RPMI8226 (cell line): Measurements from ENCODE around the gene OR13C9.
"Not testable (repeated sequence)": the region's sequence is repeated elsewhere in the genome, so short reads cannot be mapped to it uniquely, and the experiment has no call there.

ENCODE experiments used
- DNase-seq: peaks from one replicate; pipeline ENCODE4 v3.0.0-alpha.2; 2015

OR13C9 gene, protein sequence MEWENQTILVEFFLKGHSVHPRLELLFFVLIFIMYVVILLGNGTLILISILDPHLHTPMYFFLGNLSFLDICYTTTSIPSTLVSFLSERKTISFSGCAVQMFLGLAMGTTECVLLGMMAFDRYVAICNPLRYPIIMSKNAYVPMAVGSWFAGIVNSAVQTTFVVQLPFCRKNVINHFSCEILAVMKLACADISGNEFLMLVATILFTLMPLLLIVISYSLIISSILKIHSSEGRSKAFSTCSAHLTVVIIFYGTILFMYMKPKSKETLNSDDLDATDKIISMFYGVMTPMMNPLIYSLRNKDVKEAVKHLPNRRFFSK

DNA sequence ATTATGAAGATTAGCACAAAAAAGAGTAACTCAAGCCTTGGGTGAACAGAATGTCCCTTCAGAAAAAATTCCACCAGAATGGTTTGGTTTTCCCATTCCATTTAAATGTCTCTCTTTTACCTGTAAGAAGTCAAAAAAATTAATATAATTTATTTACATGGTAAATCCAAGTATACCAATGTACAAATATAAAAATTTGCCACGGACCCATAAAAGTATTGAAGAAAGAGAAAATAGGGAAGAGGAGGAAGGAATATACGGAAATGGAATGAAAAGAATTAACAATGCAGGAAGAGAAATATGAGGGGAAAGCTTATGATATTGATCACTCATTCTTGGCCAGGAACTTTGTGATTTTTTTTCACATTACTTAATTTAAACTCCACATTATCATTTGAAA, at the start of gene OR13C9:
Gene OR13C9 (minus strand): TSS at position 101 of the 400 bp plus-strand sequence. CDS start 0 bp downstream, at position 101.
- no peak for DNase-seq

DNA sequence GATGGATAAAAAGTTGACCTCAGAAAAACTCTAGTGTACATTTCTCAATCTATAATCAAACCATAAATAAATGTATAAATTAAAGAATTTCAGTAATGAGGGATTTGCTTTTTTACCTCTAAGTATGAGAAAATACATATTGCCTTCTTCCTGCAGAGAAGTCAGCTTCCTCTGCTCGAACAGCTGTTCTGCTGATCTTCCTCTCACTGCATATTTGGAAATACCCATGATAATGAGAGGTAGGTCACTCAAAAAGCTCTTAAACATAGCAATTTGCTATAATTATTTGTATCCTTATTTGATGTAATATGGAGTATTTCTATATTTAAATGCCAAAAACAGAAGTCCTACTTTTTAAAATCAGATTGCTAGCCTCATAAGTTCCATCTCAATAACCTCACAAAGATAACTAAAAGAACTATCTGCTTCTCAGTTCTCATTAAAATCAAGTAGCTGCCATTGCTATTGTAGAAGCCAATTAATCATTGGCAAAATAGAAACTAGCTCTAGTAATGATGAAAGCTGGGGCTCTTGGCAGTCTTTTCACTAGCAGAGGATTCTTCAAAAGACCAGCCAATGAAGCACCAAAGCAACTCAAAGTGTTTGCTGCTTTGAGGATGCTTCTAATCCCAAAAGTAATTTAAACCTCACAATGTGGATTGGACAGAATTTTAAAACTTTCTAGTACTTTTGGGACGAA, 40.6 kb upstream of the OR13C9 start:
- DNase-seq, result no peak

DNA sequence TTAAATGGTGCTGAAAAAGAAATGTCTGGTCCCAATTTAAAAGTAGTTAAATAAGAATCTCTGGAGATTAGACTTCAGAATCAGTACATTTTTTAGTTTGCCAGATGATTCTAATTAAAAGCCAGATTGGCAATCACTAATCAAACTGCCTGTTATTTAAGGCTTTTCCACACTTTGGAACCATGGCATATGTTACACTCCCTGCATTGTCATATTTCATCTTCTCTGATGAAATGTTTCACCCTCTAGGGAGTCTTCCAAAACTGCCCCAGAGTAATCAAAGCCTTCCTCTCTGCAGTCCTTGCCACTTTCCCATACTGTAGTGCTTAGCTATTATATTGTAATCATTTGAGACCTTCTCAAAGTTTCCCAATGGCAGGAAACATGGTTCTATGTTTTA, 17.5 kb upstream of the OR13C9 start:
- no peak for DNase-seq

DNA sequence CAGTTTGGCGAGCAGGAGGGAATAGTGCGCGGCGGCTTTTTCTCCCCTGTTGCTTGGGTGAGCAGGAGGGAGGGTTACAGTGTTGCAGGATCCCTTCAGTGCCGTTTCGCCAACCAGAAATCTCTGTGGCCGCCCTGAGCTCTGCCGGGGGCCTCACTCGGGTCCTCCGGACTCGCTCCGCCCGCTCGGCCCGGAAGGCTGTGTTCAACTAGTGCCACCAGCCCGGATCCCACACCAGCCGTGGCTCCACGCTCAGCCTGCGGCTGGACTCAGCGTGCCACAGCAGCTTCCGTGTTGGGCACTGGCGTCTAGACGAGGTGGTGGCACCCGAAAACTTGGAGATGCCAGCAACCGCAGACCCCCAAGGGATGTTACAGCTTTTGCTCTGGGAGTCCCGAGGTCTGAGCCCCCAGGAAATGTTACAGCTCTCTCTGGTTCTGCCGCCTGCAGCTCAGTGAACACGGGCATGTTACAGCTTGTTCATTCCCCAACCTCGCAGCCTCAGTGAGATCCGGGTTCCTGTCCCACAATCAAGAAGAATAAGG, 16.0 kb upstream of the OR13C9 start:
- DNase-seq, result no peak

DNA sequence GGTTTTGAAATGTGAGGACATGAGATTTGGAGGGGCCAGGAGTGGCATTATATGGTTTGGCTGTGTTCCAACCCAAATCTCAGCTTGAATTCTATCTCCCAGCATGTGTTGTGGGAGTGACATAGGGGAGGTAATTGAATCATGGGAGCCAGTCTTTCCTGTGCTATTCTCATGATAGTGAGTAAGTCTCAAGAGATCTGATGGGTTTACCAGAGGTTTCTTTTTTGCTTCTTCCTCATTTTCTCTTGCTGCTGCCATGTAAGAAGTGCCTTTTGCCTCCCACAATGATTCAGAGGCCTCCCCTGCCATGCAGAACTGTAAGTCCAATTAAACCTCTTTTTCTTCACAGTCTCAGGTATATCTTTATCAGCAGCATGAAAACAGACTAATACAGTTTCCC, 8.0 kb upstream of the OR13C9 start:
- not testable (repeated sequence) for DNase-seq

DNA sequence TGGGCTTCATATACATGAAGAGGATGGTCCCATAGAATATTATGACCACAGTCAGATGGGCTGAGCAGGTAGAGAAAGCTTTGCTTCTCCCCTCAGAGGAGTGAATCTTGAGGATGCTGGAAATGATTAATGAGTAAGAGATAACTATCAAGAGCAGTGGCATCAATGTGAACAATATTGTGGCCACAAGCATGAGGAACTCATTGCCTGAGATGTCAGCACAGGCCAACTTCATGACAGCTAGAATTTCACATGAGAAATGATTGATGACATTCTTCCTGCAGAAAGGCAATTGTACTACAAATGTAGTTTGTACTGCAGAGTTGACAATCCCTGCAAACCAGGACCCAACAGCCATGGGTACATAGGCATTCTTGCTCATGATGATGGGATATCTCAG, 586 bp downstream of the OR13C9 start:
- DNase-seq, result no peak

DNA sequence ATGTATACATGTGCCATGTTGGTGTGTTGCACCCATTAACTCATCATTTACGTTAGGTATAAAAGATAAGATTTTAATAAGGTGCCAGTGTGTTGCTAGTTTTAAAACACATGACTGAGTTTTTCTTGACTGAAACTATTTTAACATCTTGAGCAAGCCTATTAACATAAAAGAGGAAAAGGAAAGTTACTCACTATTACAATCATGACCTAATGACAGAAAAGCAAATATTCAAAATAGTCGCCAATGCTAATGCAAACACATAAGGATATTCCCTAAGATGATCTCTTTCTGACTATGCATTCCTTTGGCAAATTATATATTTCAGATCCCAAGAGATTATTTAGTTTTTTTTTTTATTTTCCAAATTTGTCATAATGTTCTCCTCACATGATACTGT, 6.8 kb downstream of the OR13C9 start:
- no peak for DNase-seq

DNA sequence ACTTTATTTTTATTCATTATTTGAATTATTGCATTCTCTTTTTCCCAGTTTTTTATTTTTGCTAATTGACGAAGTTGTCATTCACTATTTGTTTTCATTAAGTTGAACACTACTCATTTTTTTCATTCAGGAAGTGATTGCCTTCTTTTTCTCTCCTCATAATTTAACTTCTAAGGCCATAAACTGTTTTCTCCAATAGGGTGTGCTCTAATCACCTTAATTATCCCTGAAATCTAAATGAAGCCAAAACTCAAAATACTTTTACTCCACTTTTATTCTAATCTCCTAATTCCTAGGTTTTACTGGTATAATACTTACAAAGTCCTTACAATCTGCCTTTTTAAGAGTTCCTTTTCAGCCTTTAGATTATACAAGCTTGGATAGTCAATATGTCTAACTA, 9.7 kb downstream of the OR13C9 start:
- no peak for DNase-seq

DNA sequence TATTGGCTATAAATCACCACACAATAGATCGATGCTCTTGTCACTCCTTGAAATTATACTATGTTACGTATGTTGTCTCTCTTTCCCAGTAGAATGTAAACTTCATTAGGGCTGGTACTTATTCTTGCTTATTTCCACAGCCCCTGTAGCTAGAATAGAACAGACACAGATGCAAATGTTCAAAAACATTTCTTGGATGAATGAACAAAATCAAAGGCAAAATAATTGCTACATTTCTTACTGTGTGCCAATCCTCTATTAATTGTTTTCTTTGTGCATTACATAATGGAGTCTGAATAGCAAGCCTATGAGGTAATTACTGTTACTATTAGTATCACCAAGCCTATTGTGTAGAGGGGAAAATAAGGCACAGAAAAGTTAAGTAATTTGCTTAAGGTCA, 11.9 kb downstream of the OR13C9 start:
- no peak for DNase-seq

DNA sequence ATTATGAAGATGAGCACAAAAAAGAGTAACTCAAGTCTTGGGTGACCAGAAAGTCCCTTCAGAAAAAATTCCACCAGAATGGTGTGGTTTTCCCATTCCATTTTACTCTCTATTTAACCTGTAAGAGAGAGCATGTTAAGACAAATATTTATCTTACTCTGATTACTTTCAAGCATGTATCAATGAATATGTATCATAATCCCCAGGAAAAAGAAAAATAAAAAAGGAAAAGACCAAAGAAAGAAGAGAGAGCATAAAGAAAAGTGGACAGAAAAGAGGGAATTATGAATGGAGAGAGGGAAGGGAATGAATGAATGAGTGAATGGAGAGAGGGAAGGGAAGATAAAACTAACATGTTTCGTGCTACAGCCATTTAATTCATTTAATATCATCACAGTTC, 12.5 kb downstream of the OR13C9 start, which contains the start of gene OR13C2:
Gene OR13C2 (minus strand): TSS at position 101 of the 400 bp plus-strand sequence. CDS start 0 bp downstream, at position 101.
- DNase-seq, result not testable (repeated sequence)

DNA sequence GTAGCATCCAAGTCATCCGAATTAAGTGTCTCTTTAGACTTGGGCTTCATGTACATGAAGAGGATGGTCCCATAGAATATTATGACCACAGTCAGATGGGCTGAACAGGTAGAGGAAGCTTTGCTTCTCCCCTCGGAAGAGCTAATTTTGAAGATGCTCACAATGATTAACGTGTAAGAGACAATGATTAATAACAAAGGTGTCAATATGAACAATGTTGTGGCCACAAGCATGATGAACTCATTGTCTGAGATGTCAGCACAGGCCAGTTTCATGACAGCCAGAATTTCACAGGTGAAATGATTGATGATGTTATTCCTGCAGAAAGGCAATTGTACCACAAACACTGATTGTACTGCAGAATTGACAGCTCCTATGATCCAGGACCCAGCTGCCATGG, 13.2 kb downstream of the OR13C9 start:
- no peak for DNase-seq

DNA sequence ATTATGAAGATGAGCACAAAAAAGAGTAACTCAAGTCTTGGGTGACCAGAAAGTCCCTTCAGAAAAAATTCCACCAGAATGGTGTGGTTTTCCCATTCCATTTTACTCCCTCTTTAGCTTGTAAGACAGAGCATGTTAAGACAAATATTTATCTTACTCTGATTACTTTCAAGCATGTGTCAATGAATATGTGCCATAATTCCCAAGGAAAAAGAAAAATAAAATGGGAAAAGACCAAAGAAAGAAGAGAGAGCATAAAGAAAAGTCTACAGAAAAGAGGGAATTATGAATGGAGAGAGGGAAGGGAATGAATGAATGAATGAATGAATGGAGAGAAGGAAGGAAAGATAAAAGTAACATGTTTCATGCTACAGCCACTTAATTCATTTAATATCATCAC, 18.7 kb downstream of the OR13C9 start, which contains the start of gene OR13C5:
Gene OR13C5 (minus strand): TSS at position 101 of the 400 bp plus-strand sequence. CDS start 0 bp downstream, at position 101.
- not testable (repeated sequence) for DNase-seq

DNA sequence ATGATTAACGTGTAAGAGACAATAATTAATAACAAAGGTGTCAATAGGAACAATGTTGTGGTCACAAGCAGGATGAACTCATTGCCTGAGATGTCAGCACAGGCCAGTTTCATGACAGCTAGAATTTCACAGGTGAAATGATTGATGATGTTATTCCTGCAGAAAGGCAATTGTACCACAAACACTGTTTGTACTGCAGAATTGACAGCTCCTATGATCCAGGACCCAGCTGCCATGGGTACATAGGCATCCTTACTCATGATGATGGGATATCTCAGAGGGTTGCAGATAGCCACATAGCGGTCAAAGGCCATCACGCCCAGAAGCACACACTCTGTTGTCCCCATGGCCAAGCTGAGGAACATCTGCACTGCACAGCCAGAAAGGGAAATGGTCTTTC, 19.3 kb downstream of the OR13C9 start:
- DNase-seq, result not testable (repeated sequence)

DNA sequence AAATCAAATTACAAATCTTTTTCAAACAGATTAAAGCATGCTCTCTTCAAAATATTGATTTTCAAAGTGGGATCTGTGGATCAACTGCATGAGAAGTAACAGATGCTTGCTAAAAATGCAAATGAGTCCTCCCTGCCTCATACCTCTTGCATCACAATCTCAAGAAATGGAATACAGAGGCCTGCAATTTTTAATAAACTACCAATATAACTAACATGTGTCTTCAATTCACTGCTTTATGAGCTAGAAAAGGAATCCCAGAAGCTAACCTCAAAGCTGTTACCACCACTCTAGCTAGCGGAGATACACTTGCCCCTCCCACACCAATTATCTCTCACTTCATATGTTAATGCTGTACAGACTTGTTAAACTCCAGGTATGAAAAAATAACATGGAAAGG, 28.4 kb downstream of the OR13C9 start:
- DNase-seq, result no peak

DNA sequence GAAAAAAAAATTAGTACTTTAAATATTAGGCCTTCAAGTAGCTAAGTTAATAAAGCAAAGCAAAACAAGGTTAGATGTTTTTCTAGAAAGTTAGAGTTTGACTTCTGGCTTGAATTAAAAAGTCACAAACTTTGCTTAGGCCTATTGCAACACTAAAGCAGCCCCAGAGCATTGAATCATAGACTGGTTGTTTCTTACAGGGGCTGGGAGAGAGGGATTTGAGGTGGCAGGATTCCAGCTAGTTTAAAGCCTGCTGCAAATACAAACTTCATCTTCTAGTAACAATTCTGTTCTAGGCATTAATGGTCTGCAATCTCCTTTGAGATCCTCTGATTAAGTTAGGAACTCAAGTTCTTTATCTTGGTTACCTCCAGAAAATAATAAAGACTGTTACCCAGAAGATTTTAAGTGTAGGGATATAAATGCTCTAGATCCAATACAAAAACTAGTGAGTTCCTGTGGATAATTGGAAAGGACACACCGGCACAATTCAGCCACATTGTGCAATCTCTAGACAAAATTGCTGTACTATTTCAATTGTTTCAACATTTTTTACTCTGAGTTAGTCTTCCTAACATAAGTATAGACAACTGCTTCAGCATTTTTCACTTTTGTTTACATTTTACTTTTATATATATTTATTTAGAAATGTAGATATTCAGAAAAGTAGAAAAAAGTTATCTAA, 31.4 kb downstream of the OR13C9 start:
- DNase-seq, result no peak

DNA sequence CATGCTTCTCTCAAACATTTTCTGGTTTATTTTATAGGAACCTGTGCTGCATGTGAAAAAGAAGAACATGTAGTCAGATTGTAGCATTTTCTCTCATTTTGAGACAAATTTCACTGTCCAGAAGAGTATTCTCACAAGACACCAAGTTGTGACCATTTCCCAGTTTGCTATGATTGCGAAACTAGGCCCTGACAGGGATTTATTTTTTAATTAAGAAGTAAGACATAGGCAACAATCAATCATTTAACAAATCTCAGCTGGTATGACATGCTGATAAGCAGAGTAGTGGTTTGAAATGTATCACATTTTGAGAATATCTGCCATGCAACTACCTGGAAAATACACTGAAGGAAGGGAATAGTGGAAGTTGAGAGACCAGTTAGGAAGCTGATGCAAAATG, 37.4 kb downstream of the OR13C9 start:
- DNase-seq, result no peak

DNA sequence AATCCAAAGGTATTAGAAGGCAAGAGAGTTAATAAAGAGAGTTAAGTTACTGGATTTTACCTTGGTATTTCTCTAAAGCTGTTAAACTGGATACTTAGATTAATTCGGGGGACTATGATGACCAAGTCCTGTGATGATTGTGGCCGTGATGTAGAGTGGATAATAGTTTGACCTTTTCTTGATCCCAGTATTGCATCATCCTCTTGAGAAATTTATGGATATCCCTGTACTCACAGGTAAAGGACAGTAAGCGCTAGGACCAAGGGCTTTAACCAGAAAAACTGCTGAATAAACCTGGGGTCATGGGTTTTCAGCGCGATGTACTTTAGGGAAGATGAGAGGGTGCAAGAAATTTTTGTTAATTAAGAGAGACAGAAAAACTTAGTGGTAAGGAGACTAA, 40.7 kb downstream of the OR13C9 start:
- no peak for DNase-seq

DNA sequence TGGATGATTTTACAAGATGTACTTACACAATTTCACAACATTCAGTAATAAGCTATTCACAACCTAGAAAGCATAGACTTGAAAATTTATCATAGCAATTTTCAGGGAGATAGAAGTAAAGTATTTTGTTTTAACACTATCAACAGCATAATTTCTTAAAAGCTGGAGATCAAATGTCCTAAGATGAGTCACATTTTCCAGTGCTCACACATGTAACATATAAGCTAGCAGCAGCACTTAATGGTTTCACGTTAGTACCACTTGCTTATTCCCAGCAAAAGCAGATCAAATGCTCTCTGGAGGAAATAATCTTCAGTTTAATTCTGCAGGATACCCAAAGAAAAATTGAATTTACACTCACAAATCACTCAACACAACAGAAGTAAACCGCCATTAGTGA, 42.5 kb downstream of the OR13C9 start:
- DNase-seq, result no peak

DNA sequence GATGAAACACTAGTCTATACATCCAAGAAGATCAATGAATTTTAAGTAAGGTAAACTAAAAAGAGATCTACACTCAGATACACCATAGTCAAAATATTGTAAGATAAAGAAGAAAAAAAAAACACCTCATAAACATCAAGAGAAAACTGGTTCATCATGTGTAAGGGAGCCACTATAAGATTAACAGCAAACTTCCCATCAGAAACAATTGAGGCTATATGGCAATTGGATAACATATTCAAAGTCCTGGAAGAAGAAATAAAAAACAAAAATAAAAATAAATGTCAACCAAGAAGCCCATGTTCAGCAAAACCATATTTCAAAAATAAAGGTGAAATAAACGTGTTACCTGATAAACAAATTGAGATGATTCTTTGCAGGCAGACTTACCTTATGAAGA, 45.4 kb downstream of the OR13C9 start:
- no peak for DNase-seq

DNA sequence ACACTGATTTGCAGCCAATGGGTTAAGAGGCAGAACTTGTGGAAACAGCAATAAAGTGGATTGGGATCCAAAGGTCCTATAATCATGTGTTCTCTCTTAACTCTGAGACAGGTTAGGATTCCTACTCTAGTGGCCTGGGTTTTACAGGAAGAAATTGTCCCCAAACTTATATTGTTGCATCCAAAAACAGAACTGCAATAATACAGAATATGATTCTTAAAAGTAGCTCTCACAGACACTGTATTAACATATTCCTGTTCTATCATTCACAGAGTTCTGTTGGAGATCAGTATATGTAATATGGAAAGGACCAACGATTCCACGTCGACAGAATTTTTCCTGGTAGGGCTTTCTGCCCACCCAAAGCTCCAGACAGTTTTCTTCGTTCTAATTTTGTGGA, 49.1 kb downstream of the OR13C9 start, which contains the start of gene OR13C8:
Gene OR13C8 (plus strand): TSS at position 301 of the 400 bp plus-strand sequence. CDS start 0 bp downstream, at position 301.
- no peak for DNase-seq
